ENCODE data around the gene UGT1A1.
"Not testable (repeated sequence)": the region's sequence is repeated elsewhere in the genome, so short reads cannot be mapped to it uniquely, and the experiment has no call there.

Gene UGT1A1

DNA sequence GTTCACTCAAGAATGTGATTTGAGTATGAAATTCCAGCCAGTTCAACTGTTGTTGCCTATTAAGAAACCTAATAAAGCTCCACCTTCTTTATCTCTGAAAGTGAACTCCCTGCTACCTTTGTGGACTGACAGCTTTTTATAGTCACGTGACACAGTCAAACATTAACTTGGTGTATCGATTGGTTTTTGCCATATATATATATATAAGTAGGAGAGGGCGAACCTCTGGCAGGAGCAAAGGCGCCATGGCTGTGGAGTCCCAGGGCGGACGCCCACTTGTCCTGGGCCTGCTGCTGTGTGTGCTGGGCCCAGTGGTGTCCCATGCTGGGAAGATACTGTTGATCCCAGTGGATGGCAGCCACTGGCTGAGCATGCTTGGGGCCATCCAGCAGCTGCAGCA lies at the start of gene UGT1A1:
Gene UGT1A1, plus strand, starts transcription at position 228 of the 400 bp plus-strand sequence. Its CDS starts 18 bp downstream, at position 246.
- H3K4me3 ChIP-seq (ENCODE audit: low read depth, low read length), result no peak within 1 kb of the TSS
- no peaks in the 10 kb centered on the region for H3K36me3 ChIP-seq (ENCODE audit: control insufficient read depth, insufficient read depth, low read length)
- H3K27ac ChIP-seq (ENCODE audit: low read depth, low read length), result no peak within 1 kb of the TSS
- H3K9me3 ChIP-seq (ENCODE audit: control insufficient read depth, insufficient read depth, low read length), result peaks cover 15% of the 10 kb centered on the region; the same call in 1 of the 2 replicates
- H3K27me3 ChIP-seq (ENCODE audit: control insufficient read depth, insufficient read depth, low read length), result no peaks in the 10 kb centered on the region
- H3K9ac ChIP-seq (ENCODE audit: low read depth, low read length), result no peak within 1 kb of the TSS
- H3K4me1 ChIP-seq (ENCODE audit: control insufficient read depth, insufficient read depth, low read length), result no peaks in the 10 kb centered on the region

DNA sequence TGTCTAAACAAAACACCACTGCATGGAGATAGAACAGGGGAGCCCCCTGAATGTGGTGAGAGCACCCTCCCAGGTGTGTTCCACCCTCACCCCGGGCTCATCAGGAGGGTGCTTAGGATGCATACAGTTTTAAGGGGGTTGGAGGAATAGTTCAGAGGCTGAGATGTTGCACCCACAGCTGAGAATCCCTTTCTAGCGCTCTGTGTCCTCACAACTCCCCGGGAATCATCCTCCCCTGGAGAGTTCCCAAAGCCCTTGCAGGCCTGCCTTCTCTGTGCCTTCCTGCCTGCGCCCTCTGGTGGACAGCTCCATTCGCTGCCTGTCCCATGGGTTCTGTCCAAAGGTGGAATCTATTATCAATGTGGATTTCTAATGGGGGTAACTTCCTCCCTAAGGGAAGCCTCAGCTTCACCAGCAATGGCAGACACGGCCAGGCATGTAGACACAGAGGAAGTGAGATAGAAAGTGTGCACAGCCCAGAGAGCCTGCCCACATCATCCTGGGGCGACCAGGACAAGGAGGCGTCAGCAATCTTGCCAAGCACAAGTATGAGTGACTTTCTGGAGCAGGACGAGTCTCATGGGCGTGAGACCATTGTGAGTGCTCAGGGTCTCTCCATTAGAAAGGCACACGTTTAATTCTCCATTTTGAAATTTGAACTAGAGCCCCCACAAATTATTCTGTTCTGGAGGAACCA lies 48.6 kb upstream of the UGT1A1 start:
- H3K4me3 ChIP-seq (ENCODE audit: low read depth, low read length), result no peak overlapping the region
- H3K9me3 ChIP-seq (ENCODE audit: control insufficient read depth, insufficient read depth, low read length), result no peaks in the 10 kb centered on the region
- H3K4me1 ChIP-seq (ENCODE audit: control insufficient read depth, insufficient read depth, low read length), result no peaks in the 10 kb centered on the region
- no peaks in the 10 kb centered on the region for H3K27me3 ChIP-seq (ENCODE audit: control insufficient read depth, insufficient read depth, low read length)
- H3K9ac ChIP-seq (ENCODE audit: low read depth, low read length), result no peak overlapping the region
- H3K36me3 ChIP-seq (ENCODE audit: control insufficient read depth, insufficient read depth, low read length), result no peaks in the 10 kb centered on the region
- no peak overlapping the region for H3K27ac ChIP-seq (ENCODE audit: low read depth, low read length)

DNA sequence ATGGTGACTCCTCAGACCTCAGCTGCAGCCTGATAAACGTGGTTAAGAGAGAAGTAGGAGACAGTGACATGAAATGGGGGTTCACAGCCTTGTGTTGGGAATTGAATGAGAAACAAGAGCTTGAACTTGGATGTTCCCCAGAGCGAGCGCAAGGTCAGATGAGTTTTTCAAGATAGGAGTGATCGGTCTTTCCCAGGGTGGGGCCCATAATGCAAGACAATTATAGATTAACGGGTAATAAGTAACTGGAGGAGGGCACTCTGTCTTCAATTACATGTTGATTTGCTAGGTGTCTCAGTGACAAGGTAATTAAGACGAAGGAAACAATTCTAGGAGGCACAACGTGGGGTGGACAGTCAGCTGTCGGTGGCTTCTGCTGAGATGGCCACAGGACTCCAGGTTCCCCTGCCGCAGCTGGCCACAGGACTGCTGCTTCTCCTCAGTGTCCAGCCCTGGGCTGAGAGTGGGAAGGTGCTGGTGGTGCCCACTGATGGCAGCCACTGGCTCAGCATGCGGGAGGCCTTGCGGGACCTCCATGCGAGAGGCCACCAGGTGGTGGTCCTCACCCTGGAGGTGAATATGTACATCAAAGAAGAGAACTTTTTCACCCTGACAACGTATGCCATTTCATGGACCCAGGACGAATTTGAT lies 47.3 kb upstream of the UGT1A1 start, which contains the start of gene UGT1A5:
Gene UGT1A5, plus strand, starts transcription at position 297 of the 651 bp plus-strand sequence. Its CDS starts 85 bp downstream, at position 382.
- Histone ChIP-seq H3K4me1 (ENCODE audit: control insufficient read depth, insufficient read depth, low read length) (no peaks in the 10 kb centered on the region), H3K27ac (ENCODE audit: low read depth, low read length) (no peak within 1 kb of the TSS), H3K9me3 (ENCODE audit: control insufficient read depth, insufficient read depth, low read length) (no peaks in the 10 kb centered on the region), H3K36me3 (ENCODE audit: control insufficient read depth, insufficient read depth, low read length) (no peaks in the 10 kb centered on the region), H3K4me3 (ENCODE audit: low read depth, low read length) (no peak within 1 kb of the TSS), H3K9ac (ENCODE audit: low read depth, low read length) (no peak within 1 kb of the TSS), H3K27me3 (ENCODE audit: control insufficient read depth, insufficient read depth, low read length) (no peaks in the 10 kb centered on the region)

DNA sequence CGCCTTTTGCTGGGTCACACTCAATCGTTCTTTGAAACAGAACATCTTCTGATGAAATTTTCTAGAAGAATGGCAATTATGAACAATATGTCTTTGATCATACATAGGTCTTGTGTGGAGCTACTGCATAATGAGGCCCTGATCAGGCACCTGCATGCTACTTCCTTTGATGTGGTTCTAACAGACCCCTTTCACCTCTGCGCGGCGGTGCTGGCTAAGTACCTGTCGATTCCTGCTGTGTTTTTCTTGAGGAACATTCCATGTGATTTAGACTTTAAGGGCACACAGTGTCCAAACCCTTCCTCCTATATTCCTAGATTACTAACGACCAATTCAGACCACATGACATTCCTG lies 46.8 kb upstream of the UGT1A1 start:
- Histone ChIP-seq H3K27ac (ENCODE audit: low read depth, low read length) (no peak overlapping the region), H3K9ac (ENCODE audit: low read depth, low read length) (no peak overlapping the region), H3K4me3 (ENCODE audit: low read depth, low read length) (no peak overlapping the region), H3K36me3 (ENCODE audit: control insufficient read depth, insufficient read depth, low read length) (no peaks in the 10 kb centered on the region), H3K27me3 (ENCODE audit: control insufficient read depth, insufficient read depth, low read length) (no peaks in the 10 kb centered on the region), H3K4me1 (ENCODE audit: control insufficient read depth, insufficient read depth, low read length) (no peaks in the 10 kb centered on the region), H3K9me3 (ENCODE audit: control insufficient read depth, insufficient read depth, low read length) (no peaks in the 10 kb centered on the region)

DNA sequence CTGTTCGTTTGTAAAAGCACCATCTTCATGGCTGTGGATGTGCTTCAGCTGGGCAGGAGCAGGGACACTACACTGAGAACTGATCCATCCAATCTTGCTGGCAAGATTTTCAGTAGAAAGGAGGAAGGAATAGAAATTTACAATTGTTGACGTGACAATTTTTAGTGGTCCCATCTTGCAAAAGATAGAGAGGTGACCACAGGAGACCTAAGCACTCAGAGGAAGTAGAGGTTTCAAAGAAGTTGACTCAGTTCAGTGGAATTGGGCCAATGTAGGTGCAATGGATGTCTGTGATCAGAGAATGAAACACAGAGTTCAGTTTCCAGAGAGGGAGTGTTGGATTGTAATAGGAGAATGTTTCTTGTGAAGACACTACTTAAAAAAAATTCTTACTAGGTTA lies 45.9 kb upstream of the UGT1A1 start:
- no peaks in the 10 kb centered on the region for H3K9me3 ChIP-seq (ENCODE audit: control insufficient read depth, insufficient read depth, low read length)
- no peaks in the 10 kb centered on the region for H3K4me1 ChIP-seq (ENCODE audit: control insufficient read depth, insufficient read depth, low read length)
- H3K4me3 ChIP-seq (ENCODE audit: low read depth, low read length), result no peak overlapping the region
- H3K27me3 ChIP-seq (ENCODE audit: control insufficient read depth, insufficient read depth, low read length), result no peaks in the 10 kb centered on the region
- no peak overlapping the region for H3K27ac ChIP-seq (ENCODE audit: low read depth, low read length)
- H3K9ac ChIP-seq (ENCODE audit: low read depth, low read length), result no peak overlapping the region
- H3K36me3 ChIP-seq (ENCODE audit: control insufficient read depth, insufficient read depth, low read length), result no peaks in the 10 kb centered on the region

DNA sequence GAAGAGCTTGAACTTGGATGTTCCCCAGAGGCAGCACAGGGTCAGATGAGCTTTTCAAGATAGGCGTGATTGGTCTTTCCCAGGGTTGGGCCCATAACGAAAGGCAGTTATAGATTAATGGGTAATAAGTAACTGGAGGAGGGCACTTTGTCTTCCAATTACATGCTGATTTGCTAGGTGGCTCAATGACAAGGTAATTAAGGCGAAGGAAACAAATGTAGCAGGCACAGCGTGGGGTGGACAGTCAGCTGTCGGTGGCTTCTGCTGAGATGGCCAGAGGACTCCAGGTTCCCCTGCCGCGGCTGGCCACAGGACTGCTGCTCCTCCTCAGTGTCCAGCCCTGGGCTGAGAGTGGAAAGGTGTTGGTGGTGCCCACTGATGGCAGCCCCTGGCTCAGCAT lies 41.5 kb upstream of the UGT1A1 start, which contains the start of gene UGT1A4:
Gene UGT1A4, plus strand, starts transcription at position 185 of the 400 bp plus-strand sequence. Its CDS starts 85 bp downstream, at position 270.
- H3K9ac ChIP-seq (ENCODE audit: low read depth, low read length), result no peak within 1 kb of the TSS
- no peak within 1 kb of the TSS for H3K4me3 ChIP-seq (ENCODE audit: low read depth, low read length)
- H3K9me3 ChIP-seq (ENCODE audit: control insufficient read depth, insufficient read depth, low read length), result peaks cover 3% of the 10 kb centered on the region; the same call in 1 of the 2 replicates
- H3K27ac ChIP-seq (ENCODE audit: low read depth, low read length), result no peak within 1 kb of the TSS
- no peaks in the 10 kb centered on the region for H3K36me3 ChIP-seq (ENCODE audit: control insufficient read depth, insufficient read depth, low read length)
- H3K27me3 ChIP-seq (ENCODE audit: control insufficient read depth, insufficient read depth, low read length), result no peaks in the 10 kb centered on the region
- no peaks in the 10 kb centered on the region for H3K4me1 ChIP-seq (ENCODE audit: control insufficient read depth, insufficient read depth, low read length)

DNA sequence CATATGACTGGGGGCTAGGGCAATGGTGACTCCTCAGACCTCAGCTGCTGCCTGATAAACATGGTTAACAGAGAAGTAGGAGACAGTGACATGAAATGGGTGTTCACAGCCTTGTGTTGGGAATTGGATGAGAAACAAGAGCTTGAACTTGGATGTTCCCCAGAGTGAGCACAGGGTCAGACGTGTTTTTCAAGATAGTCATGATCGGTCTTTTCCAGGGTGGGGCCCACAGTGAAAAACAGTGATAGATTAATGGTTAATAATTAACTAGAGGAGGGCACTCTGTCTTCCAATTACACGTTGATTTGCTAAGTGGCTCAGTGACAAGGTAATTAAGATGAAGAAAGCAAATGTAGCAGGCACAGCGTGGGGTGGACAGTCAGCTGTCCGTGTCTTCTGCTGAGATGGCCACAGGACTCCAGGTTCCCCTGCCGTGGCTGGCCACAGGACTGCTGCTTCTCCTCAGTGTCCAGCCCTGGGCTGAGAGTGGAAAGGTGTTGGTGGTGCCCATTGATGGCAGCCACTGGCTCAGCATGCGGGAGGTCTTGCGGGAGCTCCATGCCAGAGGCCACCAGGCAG lies 31.3 kb upstream of the UGT1A1 start, which contains the start of gene UGT1A3:
Gene UGT1A3, plus strand, starts transcription at position 320 of the 579 bp plus-strand sequence. Its CDS starts 85 bp downstream, at position 405.
- Histone ChIP-seq H3K4me1 (ENCODE audit: control insufficient read depth, insufficient read depth, low read length) (no peaks in the 10 kb centered on the region), H3K36me3 (ENCODE audit: control insufficient read depth, insufficient read depth, low read length) (no peaks in the 10 kb centered on the region), H3K9ac (ENCODE audit: low read depth, low read length) (no peak within 1 kb of the TSS), H3K4me3 (ENCODE audit: low read depth, low read length) (no peak within 1 kb of the TSS), H3K9me3 (ENCODE audit: control insufficient read depth, insufficient read depth, low read length) (peaks cover 22% of the 10 kb centered on the region), H3K27ac (ENCODE audit: low read depth, low read length) (no peak within 1 kb of the TSS), H3K27me3 (ENCODE audit: control insufficient read depth, insufficient read depth, low read length) (no peaks in the 10 kb centered on the region)

DNA sequence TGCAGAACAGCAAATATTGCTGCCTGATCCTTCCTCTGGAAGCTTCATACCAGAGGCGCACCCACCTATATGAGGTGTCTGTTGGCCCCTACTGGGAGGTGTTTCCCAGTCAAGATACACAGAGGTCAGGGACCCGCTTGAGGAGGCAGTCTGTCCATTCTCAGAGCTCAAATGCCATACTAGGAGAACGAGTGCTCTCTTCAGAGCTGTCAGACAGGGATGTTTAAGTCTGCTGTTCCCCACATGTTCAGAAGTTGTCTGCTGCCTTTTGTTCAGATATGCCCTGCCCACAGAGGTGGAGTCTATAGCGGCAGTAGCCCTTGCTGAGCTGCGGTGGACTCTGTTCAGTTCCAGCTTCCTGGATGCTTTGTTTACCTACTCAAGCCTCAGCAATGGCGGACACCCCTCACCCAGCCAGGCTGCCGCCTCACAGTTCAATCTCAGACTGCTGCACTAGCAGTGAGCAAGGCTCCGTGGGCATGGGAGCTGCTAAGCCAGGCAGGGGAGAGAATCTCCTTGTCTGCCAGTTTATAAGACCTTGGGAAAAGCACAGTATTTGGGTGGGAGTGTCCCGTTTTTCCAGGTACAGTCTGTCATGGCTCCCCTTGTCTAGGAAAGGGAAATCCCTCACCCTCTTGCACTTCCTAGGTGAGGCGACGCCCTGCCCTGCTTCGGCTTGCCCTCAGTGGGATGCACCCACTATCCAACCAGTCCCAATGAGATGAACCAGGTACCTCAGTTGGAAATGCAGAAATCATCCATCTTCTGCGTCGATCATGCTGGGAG lies 23.0 kb upstream of the UGT1A1 start:
- not testable (repeated sequence) for H3K27me3 ChIP-seq (ENCODE audit: control insufficient read depth, insufficient read depth, low read length); H3K4me3 ChIP-seq (ENCODE audit: low read depth, low read length); H3K9ac ChIP-seq (ENCODE audit: low read depth, low read length); H3K36me3 ChIP-seq (ENCODE audit: control insufficient read depth, insufficient read depth, low read length); H3K4me1 ChIP-seq (ENCODE audit: control insufficient read depth, insufficient read depth, low read length); H3K27ac ChIP-seq (ENCODE audit: low read depth, low read length)
- peaks cover 15% of the 10 kb centered on the region for H3K9me3 ChIP-seq (ENCODE audit: control insufficient read depth, insufficient read depth, low read length)

DNA sequence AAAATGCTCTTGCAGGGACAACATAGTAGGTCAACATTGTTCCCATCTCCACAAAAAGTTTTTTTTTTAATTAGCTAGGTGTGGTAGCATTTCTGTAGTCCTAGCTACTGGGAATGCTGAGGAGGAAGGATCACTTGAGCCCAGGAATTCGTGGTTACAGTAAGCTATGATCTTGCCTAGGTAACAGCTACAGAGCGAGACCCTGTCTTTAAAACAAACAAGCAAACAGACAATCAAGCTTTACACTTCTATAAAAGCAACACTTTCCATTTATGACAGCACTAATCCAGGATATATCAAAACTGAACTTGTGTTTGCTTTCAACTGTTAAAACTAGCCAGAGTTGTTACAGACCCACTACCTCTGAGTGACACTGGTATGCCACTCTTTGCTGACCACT lies 19.2 kb upstream of the UGT1A1 start:
- H3K4me1 ChIP-seq (ENCODE audit: control insufficient read depth, insufficient read depth, low read length), result no peaks in the 10 kb centered on the region
- no peak overlapping the region for H3K4me3 ChIP-seq (ENCODE audit: low read depth, low read length)
- H3K9ac ChIP-seq (ENCODE audit: low read depth, low read length), result no peak overlapping the region
- no peaks in the 10 kb centered on the region for H3K36me3 ChIP-seq (ENCODE audit: control insufficient read depth, insufficient read depth, low read length)
- peaks cover 26% of the 10 kb centered on the region for H3K9me3 ChIP-seq (ENCODE audit: control insufficient read depth, insufficient read depth, low read length)
- no peaks in the 10 kb centered on the region for H3K27me3 ChIP-seq (ENCODE audit: control insufficient read depth, insufficient read depth, low read length)
- H3K27ac ChIP-seq (ENCODE audit: low read depth, low read length), result no peak overlapping the region

DNA sequence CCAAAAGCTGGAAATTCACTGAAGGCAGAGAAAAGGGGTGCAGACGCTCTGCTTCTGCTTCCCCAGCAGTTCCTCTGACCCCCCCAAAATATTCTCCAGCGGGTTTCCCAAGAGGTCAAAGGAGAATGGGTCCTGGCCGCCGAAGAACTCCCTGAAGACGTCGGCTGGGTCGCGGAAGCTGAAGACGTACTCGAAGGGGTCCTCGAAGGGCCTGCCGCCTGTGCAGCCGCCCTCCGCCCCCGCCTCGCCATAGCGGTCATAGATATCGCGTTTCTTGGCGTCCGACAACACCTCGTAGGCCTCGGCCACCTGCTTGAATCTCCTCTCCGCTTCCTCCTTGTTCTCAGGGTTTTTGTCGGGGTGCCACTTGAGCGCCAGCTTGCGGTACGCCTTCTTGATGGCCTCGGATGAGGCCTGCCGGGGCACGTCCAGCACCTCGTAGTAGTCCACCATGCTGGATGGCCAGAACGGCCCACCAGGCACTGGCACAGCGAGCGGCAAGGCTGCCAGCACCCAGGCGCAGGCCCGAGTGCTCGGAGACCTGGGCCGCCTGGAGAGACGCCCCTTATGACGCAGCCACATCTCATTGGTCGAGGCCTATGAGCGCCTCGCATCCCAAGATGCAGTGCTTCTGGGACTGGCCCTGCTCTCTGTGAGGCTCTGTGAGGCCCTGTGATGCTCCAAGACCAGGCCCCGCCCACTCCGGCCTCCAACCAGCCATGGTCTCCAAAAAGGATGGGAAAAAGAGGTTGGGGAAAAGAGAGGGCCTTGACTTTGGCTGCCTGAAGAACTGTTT lies 16.4 kb upstream of the UGT1A1 start:
- no peaks in the 10 kb centered on the region for H3K4me1 ChIP-seq (ENCODE audit: control insufficient read depth, insufficient read depth, low read length)
- H3K36me3 ChIP-seq (ENCODE audit: control insufficient read depth, insufficient read depth, low read length), result no peaks in the 10 kb centered on the region
- H3K27me3 ChIP-seq (ENCODE audit: control insufficient read depth, insufficient read depth, low read length), result no peaks in the 10 kb centered on the region
- H3K9me3 ChIP-seq (ENCODE audit: control insufficient read depth, insufficient read depth, low read length), result peaks cover 12% of the 10 kb centered on the region
- H3K27ac ChIP-seq (ENCODE audit: low read depth, low read length), result no peak overlapping the region
- H3K4me3 ChIP-seq (ENCODE audit: low read depth, low read length), result no peak overlapping the region
- H3K9ac ChIP-seq (ENCODE audit: low read depth, low read length), result no peak overlapping the region

Data from HUES48 (cell line).